ENCODE results near the gene CCNI2.
"Not testable (repeated sequence)": the region's sequence is repeated elsewhere in the genome, so short reads cannot be mapped to it uniquely, and the experiment has no call there.

The CCNI2 gene

GRCh38 chr5:132800545-132800944 is 53.3 kb downstream of the CCNI2 start:
- TF ChIP-seq, protein P1, sequence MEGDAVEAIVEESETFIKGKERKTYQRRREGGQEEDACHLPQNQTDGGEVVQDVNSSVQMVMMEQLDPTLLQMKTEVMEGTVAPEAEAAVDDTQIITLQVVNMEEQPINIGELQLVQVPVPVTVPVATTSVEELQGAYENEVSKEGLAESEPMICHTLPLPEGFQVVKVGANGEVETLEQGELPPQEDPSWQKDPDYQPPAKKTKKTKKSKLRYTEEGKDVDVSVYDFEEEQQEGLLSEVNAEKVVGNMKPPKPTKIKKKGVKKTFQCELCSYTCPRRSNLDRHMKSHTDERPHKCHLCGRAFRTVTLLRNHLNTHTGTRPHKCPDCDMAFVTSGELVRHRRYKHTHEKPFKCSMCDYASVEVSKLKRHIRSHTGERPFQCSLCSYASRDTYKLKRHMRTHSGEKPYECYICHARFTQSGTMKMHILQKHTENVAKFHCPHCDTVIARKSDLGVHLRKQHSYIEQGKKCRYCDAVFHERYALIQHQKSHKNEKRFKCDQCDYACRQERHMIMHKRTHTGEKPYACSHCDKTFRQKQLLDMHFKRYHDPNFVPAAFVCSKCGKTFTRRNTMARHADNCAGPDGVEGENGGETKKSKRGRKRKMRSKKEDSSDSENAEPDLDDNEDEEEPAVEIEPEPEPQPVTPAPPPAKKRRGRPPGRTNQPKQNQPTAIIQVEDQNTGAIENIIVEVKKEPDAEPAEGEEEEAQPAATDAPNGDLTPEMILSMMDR (IDR thresholded peaks at IDR 0.05; ENCODE audit: control insufficient read depth, extremely low read depth, insufficient read depth) = no peak
- DNase-seq (ENCODE audit: low read depth) = no peak
- no peak overlapping the region for H3K4me3 ChIP-seq (ENCODE audit: low read depth, low read length)

DNA sequence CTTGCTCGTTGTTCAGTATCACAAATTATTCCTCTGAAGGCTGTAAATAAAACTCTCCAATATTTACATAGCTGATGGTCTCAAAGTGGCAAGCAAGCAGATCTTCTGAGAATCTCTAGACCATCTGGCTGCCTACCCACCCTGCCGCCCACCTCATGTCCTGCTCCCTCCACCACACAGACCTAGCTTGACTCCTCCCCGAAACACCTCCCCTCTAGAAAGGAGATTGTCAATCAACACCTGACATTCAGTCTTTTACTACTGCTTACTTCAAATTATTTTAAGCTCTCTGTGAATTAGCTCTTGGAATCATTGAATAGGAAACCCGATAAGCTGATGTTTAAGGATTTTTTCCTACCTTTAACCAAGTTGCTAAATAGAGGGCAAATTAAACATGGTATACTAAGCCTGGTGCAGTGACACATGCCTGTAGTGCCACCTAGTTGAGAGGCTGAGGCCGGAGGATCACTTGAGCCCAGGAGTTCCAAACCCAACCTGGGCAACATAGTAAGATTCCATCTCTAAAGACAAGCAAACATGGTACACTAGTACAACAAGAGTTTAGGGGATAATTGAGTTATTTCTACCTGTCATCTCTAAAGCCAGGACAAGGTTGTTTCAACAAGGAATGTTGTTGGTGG is 54.9 kb downstream of the CCNI2 start:
- H3K4me3 ChIP-seq (ENCODE audit: low read depth, low read length) = no peak overlapping the region
- DNase-seq (ENCODE audit: low read depth) = no peak

GRCh38 chr5:132802685-132803066 is 55.5 kb downstream of the CCNI2 start:
- DNase-seq (ENCODE audit: low read depth); H3K4me3 ChIP-seq (ENCODE audit: low read depth, low read length): not testable (repeated sequence)

More for the DNA sequence above, 54.9 kb downstream of the CCNI2 start:
- TF ChIP-seq, protein P1 (IDR thresholded peaks at IDR 0.05; ENCODE audit: control insufficient read depth, extremely low read depth, insufficient read depth) = no peak
